H1 (cell line): Measurements from ENCODE around the gene NCOA1. TPM values are rescaled to one million over a fixed set of nuclear protein-coding genes. Genes with fewer than 3 reads are reported as not detected.

Source experiments
- CTCF ChIA-PET: fragments of 300-600 bp; sonication (Branson Sonifier 250); formaldehyde crosslinking; loops from one replicate; lab custom pipeline; 2021; ENCODE audit not compliant: partially characterized antibody; lab: Charles Lee
- POLR2A ChIA-PET: fragments of 300-600 bp; sonication (Branson Sonifier 250); formaldehyde crosslinking; loops from one replicate; lab custom pipeline; 2021; ENCODE audit warnings: inconsistent platforms; ENCODE audit not compliant: partially characterized antibody; lab: Charles Lee
- DNase-seq, 2 experiments: peaks; one replicate each; pipeline versions ENCODE4 v3.0.0 to v3.0.0-alpha.2; 2010 to 2022; ENCODE audit warnings: low spot score in 2 of 2, low read depth in 1 of 2, mixed read lengths in 1 of 2
- FAIRE-seq: peaks from 2 replicates; lab custom pipeline; 2011; peaks lifted over from hg19 to GRCh38; lab: Jason Lieb, UNC
- H2AFZ ChIP-seq: 2 replicates; pipeline ENCODE4 v1.8.1; 2012; ENCODE audit warnings: low read length, inconsistent platforms
- H2AK5ac ChIP-seq: 2 replicates; pipeline ENCODE4 v1.6.1; 2013; ENCODE audit warnings: low read depth, low read length
- H2BK120ac ChIP-seq: replicated peaks from 2 replicates; pipeline ENCODE3; 2013; ENCODE audit warnings: low read depth, low read length, inconsistent platforms
- H2BK12ac ChIP-seq: 2 replicates; pipeline ENCODE4 v1.6.1; 2013; ENCODE audit warnings: low read depth, low read length
- H2BK15ac ChIP-seq: 2 replicates; pipeline ENCODE4 v1.6.1; 2013; ENCODE audit warnings: low read length
- H2BK20ac ChIP-seq: 2 replicates; pipeline ENCODE4 v1.6.1; 2013; ENCODE audit warnings: low read length
- H2BK5ac ChIP-seq: 2 replicates; pipeline ENCODE4 v1.6.1; 2013; ENCODE audit warnings: low read depth, low read length
- H3K14ac ChIP-seq: 2 replicates; pipeline ENCODE4 v1.6.1; 2013; ENCODE audit warnings: inconsistent platforms; ENCODE audit not compliant: insufficient read length
- H3K18ac ChIP-seq: 2 replicates; pipeline ENCODE4 v1.6.1; 2013; ENCODE audit warnings: low read length; ENCODE audit errors: extremely low read depth
- H3K23ac ChIP-seq: 2 replicates; pipeline ENCODE4 v1.6.1; 2013; ENCODE audit warnings: inconsistent platforms; ENCODE audit not compliant: insufficient read length
- H3K23me2 ChIP-seq: 2 replicates; pipeline ENCODE4 v1.6.1; 2013; ENCODE audit warnings: low read depth, low read length
- H3K27ac ChIP-seq: 2 replicates; pipeline ENCODE4 v1.6.1; 2011; ENCODE audit warnings: low read depth, low read length, inconsistent platforms
- H3K27me3 ChIP-seq, 4 experiments: replicated peaks in 1 of 4; 1 replicate in 1 of 4; 2 replicates in 3 of 4; pipeline versions ENCODE4 v1.6.1 to v1.8.1; 2011 to 2013; ENCODE audit warnings: low read length in 3 of 4, mild to moderate bottlenecking in 3 of 4, inconsistent platforms in 2 of 4, mixed read lengths in 2 of 4, moderate library complexity in 1 of 4; ENCODE audit not compliant: control insufficient read depth in 3 of 4, insufficient read depth in 3 of 4; ENCODE audit errors: extremely low read depth in 1 of 4
- H3K36me3 ChIP-seq, 4 experiments: 2 replicates each; pipeline versions ENCODE4 v1.6.1 to v1.8.1; 2011 to 2013; ENCODE audit warnings: mild to moderate bottlenecking in 4 of 4, low read length in 3 of 4, moderate library complexity in 2 of 4, control low read depth in 1 of 4, inconsistent platforms in 1 of 4; ENCODE audit not compliant: insufficient read depth in 4 of 4, control insufficient read depth in 2 of 4
- H3K4ac ChIP-seq: replicated peaks from 2 replicates; pipeline ENCODE3; 2013; ENCODE audit warnings: low read length, low read depth, mixed read lengths, inconsistent platforms; ENCODE audit not compliant: insufficient read length
- H3K4me1 ChIP-seq, 4 experiments: replicated peaks in 1 of 4; 1 replicate in 1 of 4; 2 replicates in 3 of 4; pipeline versions ENCODE4 v1.6.1 to v1.8.1; 2011 to 2013; ENCODE audit warnings: low read length in 3 of 4, inconsistent platforms in 2 of 4, mixed read lengths in 1 of 4; ENCODE audit not compliant: insufficient read depth in 4 of 4, control insufficient read depth in 3 of 4
- H3K4me2 ChIP-seq, 2 experiments: 2 replicates each; pipeline versions ENCODE4 v1.6.1 to v1.8.1; 2011 to 2013; ENCODE audit warnings: low read depth in 2 of 2, low read length in 2 of 2, control low read depth in 1 of 2, inconsistent platforms in 1 of 2, mild to moderate bottlenecking in 1 of 2; ENCODE audit not compliant: insufficient read depth in 1 of 2
- H3K4me3 ChIP-seq, 4 experiments: fragments of 200-600, 300-600 bp in 1 of 4; sonication (generic), shearing (Covaris generic), sonication (Bioruptor Twin) in 1 of 4; 2 replicates each; pipeline versions ENCODE4 v1.5.1 to v1.8.1; 2011 to 2016; ENCODE audit warnings: low read length in 4 of 4, low read depth in 3 of 4, control low read depth in 2 of 4, inconsistent platforms in 2 of 4, mild to moderate bottlenecking in 2 of 4, mixed read lengths in 1 of 4, moderate library complexity in 1 of 4; ENCODE audit not compliant: insufficient read depth in 2 of 4; ENCODE audit errors: extremely low read depth in 1 of 4
- H3K56ac ChIP-seq: replicated peaks from 2 replicates; pipeline ENCODE3; 2013; ENCODE audit warnings: low read depth, mild to moderate bottlenecking, mixed read lengths, low read length, inconsistent platforms; ENCODE audit not compliant: insufficient read length
- H3K79me1 ChIP-seq: 2 replicates; pipeline ENCODE4 v1.6.1; 2013; ENCODE audit warnings: low read depth, low read length, control low read depth
- H3K79me2 ChIP-seq, 2 experiments: 2 replicates each; pipeline versions ENCODE4 v1.6.1 to v1.8.1; 2012 to 2013; ENCODE audit warnings: low read length in 2 of 2, mild to moderate bottlenecking in 2 of 2, inconsistent platforms in 1 of 2; ENCODE audit not compliant: insufficient read depth in 2 of 2, control insufficient read depth in 1 of 2
- H3K9ac ChIP-seq, 4 experiments: replicated peaks in 1 of 4; 1 replicate in 1 of 4; 2 replicates in 3 of 4; pipeline versions ENCODE4 v1.6.1 to v1.8.1; 2011 to 2013; ENCODE audit warnings: low read depth in 3 of 4, low read length in 3 of 4, control low read depth in 2 of 4, mild to moderate bottlenecking in 2 of 4, moderate library complexity in 2 of 4, inconsistent platforms in 1 of 4; ENCODE audit errors: extremely low read depth in 1 of 4
- H3K9me3 ChIP-seq, 2 experiments: 2 replicates each; pipeline versions ENCODE4 v1.6.1 to v1.8.1; 2012 to 2013; ENCODE audit warnings: mild to moderate bottlenecking in 2 of 2, moderate library complexity in 2 of 2, control low read depth in 1 of 2, inconsistent platforms in 1 of 2, low read depth in 1 of 2, low read length in 1 of 2, mixed read lengths in 1 of 2; ENCODE audit not compliant: insufficient read depth in 2 of 2
- H4K20me1 ChIP-seq, 2 experiments: replicated peaks in 1 of 2; 2 replicates each; pipeline versions ENCODE3 to v1.8.1; 2011 to 2013; ENCODE audit warnings: inconsistent platforms in 2 of 2, low read length in 2 of 2, mild to moderate bottlenecking in 1 of 2; ENCODE audit not compliant: insufficient read depth in 2 of 2, control insufficient read depth in 1 of 2
- H4K5ac ChIP-seq: 2 replicates; pipeline ENCODE4 v1.6.1; 2013; ENCODE audit warnings: low read length, low read depth, mixed read lengths, inconsistent platforms; ENCODE audit not compliant: insufficient read length
- H4K8ac ChIP-seq: 2 replicates; pipeline ENCODE4 v1.8.0; 2013; ENCODE audit warnings: mild to moderate bottlenecking, moderate library complexity, low read length, inconsistent platforms; ENCODE audit not compliant: insufficient read depth; ENCODE audit errors: extremely low read depth
- H4K91ac ChIP-seq: replicated peaks from 2 replicates; pipeline ENCODE3; 2013; ENCODE audit warnings: low read length, mixed read lengths, inconsistent platforms; ENCODE audit not compliant: insufficient read length
- CREB1 ChIP-seq: IDR thresholded peaks from 2 replicates; pipeline ENCODE4 v1.6.1; 2012; ENCODE audit warnings: inconsistent platforms
- HDAC6 ChIP-seq: IDR thresholded peaks from one replicate; pipeline ENCODE4 v1.7.1; 2012; ENCODE audit warnings: low read depth, mild to moderate bottlenecking, inconsistent platforms, low read length, moderate library complexity
- JUND ChIP-seq: IDR thresholded peaks from 2 replicates; pipeline ENCODE4 v1.6.1; 2011; ENCODE audit warnings: mild to moderate bottlenecking, improper control_type of control experiment, low read length
- KDM4A ChIP-seq: IDR thresholded peaks from one replicate; pipeline ENCODE4 v1.7.1; 2012; ENCODE audit warnings: low read depth, mild to moderate bottlenecking, moderate library complexity, low read length, inconsistent platforms; ENCODE audit not compliant: severe bottlenecking
- MAFK ChIP-seq: IDR thresholded peaks from 2 replicates; pipeline ENCODE4 v1.6.1; 2012; ENCODE audit warnings: low read depth, mild to moderate bottlenecking, improper control_type of control experiment, low read length
- RBBP5 ChIP-seq: IDR thresholded peaks from 2 replicates; pipeline ENCODE4 v1.7.1; 2012; ENCODE audit warnings: low read depth, mild to moderate bottlenecking, inconsistent platforms, low read length, moderate library complexity, borderline replicate concordance
- RNF2 ChIP-seq: fragments of 200-900, 300-1000 bp; sonication (generic); IDR thresholded peaks from 2 replicates; pipeline ENCODE4 v1.7.1; 2016; ENCODE audit warnings: borderline replicate concordance, low read depth, mild to moderate bottlenecking, antibody characterized with exemption, low read length; ENCODE audit not compliant: poor library complexity, severe bottlenecking; ENCODE audit errors: missing control alignments
- SP1 ChIP-seq: IDR thresholded peaks from 2 replicates; pipeline ENCODE4 v1.6.1; 2011; ENCODE audit warnings: low read depth, low read length
- YY1 ChIP-seq: IDR thresholded peaks from 2 replicates; pipeline ENCODE4 v1.6.1; 2011; ENCODE audit warnings: low read depth, mild to moderate bottlenecking, low read length
- WGBS, 2 experiments: shearing (Covaris generic) in 1 of 2; methylation state at CpG; one replicate each; pipeline versions ENCODE4 v1.1.6 to v1.1.7; 2013 to 2015; ENCODE audit warnings: low lambda C conversion rate in 2 of 2, mixed read lengths in 2 of 2, inconsistent platforms in 1 of 2, low coverage in 1 of 2, missing lambda C conversion rate in 1 of 2; ENCODE audit not compliant: insufficient replicate concordance in 2 of 2, insufficient coverage in 1 of 2, insufficient read length in 1 of 2; ENCODE audit errors: extremely low coverage in 1 of 2, missing lambda C conversion rate in 1 of 2; 5-methylcytosine and 5-hydroxymethylcytosine counted together
- polyA plus RNA-seq, 7 experiments: library from polyadenylated mRNA; depleted of rRNA in 3 of 7; stranded (reverse) in 5 of 7; unstranded in 2 of 7; fragments of >200 nt in 5 of 7; fragments of 200-250 nt in 2 of 7; gene quantifications; 1 replicate in 5 of 7; 2 replicates in 1 of 7; 4 replicates in 1 of 7; pipeline versions ENCODE4 v1.2.1 to v1.2.3, GENCODE V29; 2011 to 2013; ENCODE audit warnings: missing spikeins in 2 of 7, mixed read lengths in 2 of 7
- total RNA-seq: library from RNA; stranded (reverse); fragmentation: NEBNext Ultra II Directional; extraction: Animal tissue kit (Norgen Biotek cat#: 25700); gene quantifications from 2 replicates; pipeline ENCODE4 v1.2.1, GENCODE V29; 2021
- TF ChIP-seq, protein P1 (sequence below), 3 experiments: IDR thresholded peaks; 1 replicate in 2 of 3; 2 replicates in 1 of 3; pipeline versions ENCODE4 v1.5.1 to v1.6.1; 2011; ENCODE audit warnings: low read length in 3 of 3, mild to moderate bottlenecking in 3 of 3, inconsistent platforms in 2 of 3, low read depth in 1 of 3, moderate library complexity in 1 of 3; ENCODE audit not compliant: insufficient read depth in 1 of 3; ENCODE audit errors: control extremely low read depth in 1 of 3

Gene NCOA1
- total and polyA plus RNA-seq, 2 of the 8 experiments (the other 6 are each of a cell fraction or from before 2014, with no cell fraction given): 12.8 to 17.9 TPM

DNA sequence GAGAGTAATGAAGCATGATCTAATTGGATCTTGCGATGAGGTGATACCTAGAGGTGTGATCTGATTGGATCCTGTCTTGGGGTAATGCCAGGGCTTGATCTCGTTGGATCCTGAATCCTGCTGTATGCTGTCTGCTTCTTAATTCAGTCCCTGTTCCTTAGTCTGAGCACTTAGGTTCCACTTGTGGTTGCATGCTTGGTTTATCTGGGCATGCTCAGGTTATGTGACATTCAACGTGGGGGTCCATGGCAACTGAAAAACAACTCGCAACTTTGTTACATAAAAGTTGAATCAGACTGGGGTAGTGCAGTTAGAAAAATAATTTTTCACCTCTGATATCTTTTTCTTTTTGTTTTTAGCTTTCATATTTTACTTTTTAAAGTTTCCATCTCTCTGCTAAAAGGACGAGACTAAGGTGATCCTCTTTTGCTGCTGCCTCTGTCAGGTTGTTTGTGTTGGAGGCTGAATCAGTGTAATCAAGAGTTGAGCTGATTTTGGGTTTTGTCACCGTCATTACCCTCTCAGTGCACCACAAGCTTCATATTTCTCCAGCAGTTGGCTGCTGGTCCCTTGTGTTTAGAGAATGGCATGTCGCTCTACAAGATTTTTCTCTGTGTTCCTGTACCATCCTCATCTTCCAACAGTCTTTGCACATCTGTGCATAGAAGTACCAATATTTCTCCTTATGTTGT, 67.9 kb downstream of the NCOA1 start:
- H2AK5ac ChIP-seq: no peak overlapping the region
- H3K79me2 ChIP-seq: 0 out of 4 replicates have a peak, but pooled peaks cover 0 to 5% of the 10 kb centered on the region in 2 experiments
- H3K9me3 ChIP-seq: 0 out of 4 replicates have a peak, but pooled peaks cover 0 to 6% of the 10 kb centered on the region in 2 experiments
- 0 out of 2 replicates have a peak, but pooled peaks cover 2% of the 10 kb centered on the region for H3K79me1 ChIP-seq
- no peak overlapping the region for H2BK20ac ChIP-seq
- no peak overlapping the region for H3K56ac ChIP-seq
- H3K27ac ChIP-seq: no peak overlapping the region
- H2BK120ac ChIP-seq: no peak overlapping the region
- H4K91ac ChIP-seq: no peak overlapping the region
- H3K23me2 ChIP-seq: no peaks in the 10 kb centered on the region
- peak; percentile 42 for FAIRE-seq
- H3K14ac ChIP-seq: no peak overlapping the region
- no peak overlapping the region for H4K5ac ChIP-seq
- no peak overlapping the region for H3K18ac ChIP-seq
- H3K4me1 ChIP-seq: peaks cover 0 to 3% (median 0%) of the 10 kb centered on the region in 4 experiments; a peak in 2 of 7 replicates
- no peak for DNase-seq
- H2AFZ ChIP-seq: no peak overlapping the region
- H3K23ac ChIP-seq: no peak overlapping the region
- no peak overlapping the region for H3K4ac ChIP-seq
- H3K9ac ChIP-seq: no peak overlapping the region
- no peak overlapping the region for H2BK12ac ChIP-seq
- H2BK5ac ChIP-seq: no peak overlapping the region
- no peaks in the 10 kb centered on the region for H4K20me1 ChIP-seq
- H3K36me3 ChIP-seq: no peaks in the 10 kb centered on the region; a peak in 1 of 8 replicates
- CTCF ChIA-PET: interaction anchor here (1.1 to 1.2 kb wide), 2 partner anchors 10 to 150 kb away, joined by 3 to 4 read pairs; no protein-coding TSS in a partner anchor
- no peaks in the 10 kb centered on the region for H3K27me3 ChIP-seq
- no peak overlapping the region for H4K8ac ChIP-seq
- 82% methylated on average over 7 of the region's 7 CpGs; no CpG with 5 or more reads in 1 of the 2 experiments for WGBS, 2 experiments
- no peak overlapping the region for H3K4me3 ChIP-seq
- no peak overlapping the region for H2BK15ac ChIP-seq
- H3K4me2 ChIP-seq: no peak overlapping the region
- POLR2A ChIA-PET: interaction anchor here (0.6 kb wide), 1 partner anchor 108 kb away, joined by 3 read pairs; no protein-coding TSS in a partner anchor
- no peak for TF ChIP-seq KDM4A
- TF ChIP-seq SP1: no peak
- no peak for TF ChIP-seq CREB1
- TF ChIP-seq JUND: no peak
- TF ChIP-seq MAFK: no peak
- no peak for TF ChIP-seq YY1
- TF ChIP-seq RBBP5: no peak
- no peak for TF ChIP-seq HDAC6
- TF ChIP-seq RNF2: no peak
- TF ChIP-seq, protein P1, sequence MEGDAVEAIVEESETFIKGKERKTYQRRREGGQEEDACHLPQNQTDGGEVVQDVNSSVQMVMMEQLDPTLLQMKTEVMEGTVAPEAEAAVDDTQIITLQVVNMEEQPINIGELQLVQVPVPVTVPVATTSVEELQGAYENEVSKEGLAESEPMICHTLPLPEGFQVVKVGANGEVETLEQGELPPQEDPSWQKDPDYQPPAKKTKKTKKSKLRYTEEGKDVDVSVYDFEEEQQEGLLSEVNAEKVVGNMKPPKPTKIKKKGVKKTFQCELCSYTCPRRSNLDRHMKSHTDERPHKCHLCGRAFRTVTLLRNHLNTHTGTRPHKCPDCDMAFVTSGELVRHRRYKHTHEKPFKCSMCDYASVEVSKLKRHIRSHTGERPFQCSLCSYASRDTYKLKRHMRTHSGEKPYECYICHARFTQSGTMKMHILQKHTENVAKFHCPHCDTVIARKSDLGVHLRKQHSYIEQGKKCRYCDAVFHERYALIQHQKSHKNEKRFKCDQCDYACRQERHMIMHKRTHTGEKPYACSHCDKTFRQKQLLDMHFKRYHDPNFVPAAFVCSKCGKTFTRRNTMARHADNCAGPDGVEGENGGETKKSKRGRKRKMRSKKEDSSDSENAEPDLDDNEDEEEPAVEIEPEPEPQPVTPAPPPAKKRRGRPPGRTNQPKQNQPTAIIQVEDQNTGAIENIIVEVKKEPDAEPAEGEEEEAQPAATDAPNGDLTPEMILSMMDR (IDR thresholded peaks at IDR 0.05; ENCODE audit: control extremely low read depth in 1 of 3, insufficient read depth in 1 of 3, low read depth in 1 of 3, low read length in 3 of 3): no peak
